GM04503 (cell line): Measurements from ENCODE around the gene LAMA2.
A peak's percentile ranks its signal among the peaks of the same experiment; 100 is the strongest.
"Not testable (repeated sequence)": the region's sequence is repeated elsewhere in the genome, so short reads cannot be mapped to it uniquely, and the experiment has no call there.

Experiments used
- DNase-seq: peaks from one replicate; pipeline ENCODE4 v3.0.0-alpha.2; 2012; ENCODE audit warnings: low read depth

Gene LAMA2

DNA sequence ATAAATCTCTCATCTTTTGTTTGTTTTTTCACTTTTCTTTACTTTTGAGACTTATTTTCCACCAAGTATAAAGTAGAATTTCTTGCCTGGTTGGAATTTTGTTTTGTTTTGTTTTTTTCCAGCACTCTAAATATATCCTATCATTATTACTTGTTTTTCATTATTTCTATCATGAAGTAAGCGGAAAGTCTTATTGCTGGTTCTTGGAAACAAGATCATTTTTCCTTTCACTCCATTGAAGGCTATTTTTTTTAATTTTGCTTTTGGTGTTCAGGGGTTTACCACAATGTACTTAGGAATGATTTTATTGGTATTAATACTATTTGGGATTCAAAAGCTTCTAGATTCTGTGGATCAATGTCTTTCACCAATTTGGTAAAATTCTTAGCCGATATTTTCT is 190.1 kb downstream of the LAMA2 start:
- no peak for DNase-seq

DNA sequence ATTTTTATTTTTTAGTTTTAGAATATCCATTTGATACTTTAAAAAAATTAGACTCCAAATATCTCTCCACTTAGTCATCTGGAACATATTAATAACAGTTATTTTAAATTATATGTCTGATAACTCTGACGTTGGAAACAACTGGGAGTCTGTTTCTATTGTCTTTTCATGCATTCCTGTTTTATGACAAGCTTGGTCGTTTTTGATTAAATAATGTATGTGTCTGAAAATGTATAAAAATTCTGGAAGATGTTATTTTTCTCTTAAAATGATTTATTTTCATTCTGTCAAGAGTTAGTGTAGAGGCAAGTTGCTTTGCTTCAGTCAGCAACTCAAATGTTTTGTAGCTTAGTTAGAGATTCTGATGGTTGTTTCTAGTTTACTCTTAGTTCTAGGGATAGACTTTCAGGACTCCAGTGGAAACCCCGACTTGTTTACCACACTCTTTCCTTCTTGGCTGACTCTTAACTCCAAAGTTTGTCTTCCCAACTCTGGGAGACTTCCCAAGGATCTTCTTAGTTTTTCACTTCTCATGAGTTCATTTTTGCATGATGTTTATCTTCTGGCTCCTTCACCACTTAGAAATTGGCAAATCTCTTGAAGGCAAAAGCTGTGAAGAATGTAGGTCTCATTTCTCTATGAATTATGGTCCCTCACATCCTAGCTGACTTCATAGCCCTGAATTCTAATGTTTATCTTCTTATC is 190.9 kb downstream of the LAMA2 start:
- peak; percentile 58 for DNase-seq

DNA sequence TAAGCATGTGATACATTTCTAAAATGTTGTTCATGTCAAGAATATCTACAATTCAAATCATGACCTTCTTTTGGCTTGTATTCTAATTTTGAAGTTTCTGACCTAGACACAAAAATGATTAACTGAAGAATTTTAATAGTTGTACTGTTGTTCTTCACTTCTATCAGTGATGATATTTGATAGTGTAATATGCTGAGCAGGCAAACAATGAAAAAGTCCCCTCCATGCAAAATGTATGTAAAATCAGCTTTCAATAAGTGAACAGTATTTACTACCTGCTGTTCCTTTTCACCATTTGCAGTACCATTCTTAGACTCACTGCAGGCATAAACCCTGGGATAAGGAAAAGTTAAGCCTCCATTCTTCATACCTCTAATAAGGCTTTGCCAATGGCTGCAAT is 201.5 kb downstream of the LAMA2 start:
- no peak for DNase-seq

DNA sequence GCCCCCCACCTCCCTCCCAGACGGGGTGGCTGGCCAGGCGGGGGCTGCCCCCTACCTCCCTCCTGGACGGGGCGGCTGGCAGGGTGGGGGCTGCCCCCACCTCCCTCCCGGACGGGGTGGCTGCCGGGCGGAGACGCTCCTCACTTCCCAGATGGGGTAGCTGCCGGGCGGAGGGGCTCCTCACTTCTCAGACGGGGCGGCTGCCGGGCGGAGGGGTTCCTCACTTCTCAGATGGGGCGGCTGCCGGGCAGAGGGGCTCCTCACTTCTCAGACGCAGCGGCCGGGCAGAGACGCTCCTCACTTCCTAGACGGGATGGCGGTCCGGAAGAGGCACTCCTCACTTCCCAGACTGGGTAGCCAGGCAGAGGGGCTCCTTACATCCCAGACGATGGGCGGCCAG is 205.5 kb downstream of the LAMA2 start:
- not testable (repeated sequence) for DNase-seq

DNA sequence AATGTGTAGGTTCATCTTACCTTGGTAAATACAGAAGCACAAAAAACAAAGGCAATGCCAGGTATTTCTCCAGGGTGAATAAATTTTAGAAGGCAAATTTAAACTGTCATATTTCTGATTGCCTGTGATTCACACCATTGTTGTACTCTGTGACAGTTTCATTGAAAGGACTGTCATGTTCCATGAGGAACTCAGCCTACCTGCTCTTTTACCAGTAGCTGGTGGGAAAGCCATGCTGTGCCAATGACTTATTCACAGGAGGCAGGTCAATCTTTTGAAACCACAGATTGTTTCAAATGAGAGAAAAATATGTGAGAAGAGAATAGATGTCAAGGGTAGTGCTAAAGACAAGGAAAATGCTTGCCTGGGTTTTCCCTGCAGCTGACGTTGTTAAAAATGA is 206.4 kb downstream of the LAMA2 start:
- no peak for DNase-seq

DNA sequence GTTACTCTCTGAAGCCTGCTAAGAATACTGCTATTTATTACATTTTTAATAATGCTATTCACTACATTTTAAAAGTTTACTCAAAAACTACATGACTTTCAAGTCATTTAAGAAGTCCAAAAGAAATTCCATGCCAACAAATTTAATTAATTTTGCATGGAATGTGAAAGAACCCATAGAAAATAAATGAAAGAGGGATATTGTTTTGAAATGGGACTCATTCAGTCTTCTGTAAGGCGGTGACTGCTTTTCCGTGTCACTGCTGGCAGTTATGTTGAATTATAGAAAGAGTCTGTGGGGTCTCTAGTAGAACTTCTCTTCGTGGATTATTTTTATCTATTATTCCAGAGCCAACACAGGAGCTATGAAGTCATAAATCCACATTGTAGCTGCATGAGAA is 211.2 kb downstream of the LAMA2 start:
- DNase-seq, result no peak

DNA sequence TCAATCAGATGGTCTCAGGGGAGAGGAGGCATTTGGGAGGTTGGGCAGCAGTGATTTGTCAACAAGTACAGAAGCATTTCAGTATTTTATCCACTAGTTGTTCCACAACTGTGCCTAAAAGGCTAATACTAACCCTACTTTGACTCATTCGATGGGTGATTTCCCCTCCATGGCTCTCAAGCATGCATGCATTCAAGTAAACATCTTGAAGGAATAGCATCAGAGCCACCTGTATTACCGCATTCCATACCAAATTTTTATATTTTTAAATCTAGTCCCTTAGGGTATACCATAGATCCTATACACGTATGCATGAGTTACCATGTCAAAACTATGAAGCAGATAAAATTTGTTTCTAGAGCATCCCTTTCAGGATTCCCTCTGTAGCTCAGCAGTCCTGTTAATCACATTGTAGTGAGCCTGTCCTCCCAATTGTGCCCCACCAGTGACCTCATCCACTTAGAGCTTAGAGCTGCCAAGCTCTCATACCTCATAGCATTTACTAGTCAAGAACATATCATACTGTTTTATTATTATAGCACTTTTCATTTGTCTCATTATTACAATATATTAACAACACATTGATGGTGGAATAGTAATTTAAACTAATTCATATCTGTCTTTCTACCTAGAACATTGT is 213.8 kb downstream of the LAMA2 start:
- no peak for DNase-seq

DNA sequence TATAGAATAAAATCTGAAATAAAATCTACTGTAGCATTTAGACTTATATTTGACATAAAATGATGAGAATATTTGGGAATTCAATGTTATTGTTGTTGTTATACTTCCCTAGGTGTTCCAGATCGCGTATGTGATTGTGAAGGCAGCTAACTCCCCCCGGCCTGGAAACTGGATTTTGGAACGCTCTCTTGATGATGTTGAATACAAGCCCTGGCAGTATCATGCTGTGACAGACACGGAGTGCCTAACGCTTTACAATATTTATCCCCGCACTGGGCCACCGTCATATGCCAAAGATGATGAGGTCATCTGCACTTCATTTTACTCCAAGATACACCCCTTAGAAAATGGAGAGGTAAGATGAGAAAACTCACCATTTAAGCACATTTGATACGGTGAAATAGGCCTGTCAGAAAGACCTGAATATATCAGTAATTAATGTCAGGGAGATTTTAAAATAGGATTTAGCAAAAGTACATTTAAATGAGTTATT is 215.2 kb downstream of the LAMA2 start:
- no peak for DNase-seq

DNA sequence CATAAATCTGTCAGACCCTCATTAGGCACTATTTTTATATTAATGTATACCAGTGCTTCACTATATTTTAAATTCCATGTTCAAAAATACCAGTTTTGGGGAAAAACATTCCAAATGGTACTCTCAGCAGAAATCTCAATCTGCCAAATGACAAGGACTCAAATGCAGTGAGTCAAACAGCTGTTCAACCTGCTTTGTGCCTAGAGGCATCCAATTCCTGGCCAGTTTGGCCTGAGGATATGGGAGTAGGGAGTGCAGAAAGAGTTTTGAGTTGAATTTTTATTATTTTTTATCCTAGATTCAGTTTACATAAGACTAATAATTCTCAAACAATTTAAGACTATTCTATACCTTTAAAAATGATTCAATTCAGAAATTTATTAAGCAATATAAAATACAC is 216.8 kb downstream of the LAMA2 start:
- no peak for DNase-seq

DNA sequence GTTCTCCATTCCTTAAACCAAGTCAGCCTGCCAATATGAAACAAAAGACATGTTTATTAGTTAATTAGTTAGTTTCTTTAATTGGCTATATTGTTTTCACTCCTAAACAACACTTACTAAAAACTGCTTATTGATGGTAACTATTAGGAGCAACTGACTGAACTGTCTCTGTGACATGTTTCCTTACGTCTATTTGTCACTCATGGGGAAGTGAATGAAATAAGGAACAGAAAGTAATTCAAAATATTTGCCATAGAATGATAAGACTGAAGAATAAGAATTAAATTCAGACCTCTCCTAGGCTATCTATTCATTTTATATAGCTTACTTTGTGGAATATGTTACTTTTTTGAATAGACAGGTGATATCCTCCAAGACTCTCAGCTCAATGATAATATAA is 217.2 kb downstream of the LAMA2 start:
- no peak for DNase-seq

DNA sequence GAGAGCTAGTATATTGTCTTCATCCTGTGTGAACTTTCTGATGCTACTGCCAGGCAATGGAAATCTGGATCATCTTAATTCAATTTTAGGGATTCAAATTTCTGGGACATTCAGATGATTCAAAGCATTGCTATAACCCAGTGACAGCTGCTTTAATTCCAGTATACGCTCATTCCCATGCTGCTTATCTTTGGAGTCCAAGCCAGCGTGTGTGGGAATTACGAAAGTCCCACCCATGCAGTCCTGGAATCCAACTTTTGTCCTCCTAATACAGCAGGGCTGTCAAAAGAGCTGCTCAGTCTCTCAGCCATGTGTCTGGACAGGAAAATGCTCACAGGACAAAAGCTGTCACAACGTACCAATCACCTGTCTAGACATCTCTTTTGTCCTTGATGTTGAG is 219.8 kb downstream of the LAMA2 start:
- no peak for DNase-seq

DNA sequence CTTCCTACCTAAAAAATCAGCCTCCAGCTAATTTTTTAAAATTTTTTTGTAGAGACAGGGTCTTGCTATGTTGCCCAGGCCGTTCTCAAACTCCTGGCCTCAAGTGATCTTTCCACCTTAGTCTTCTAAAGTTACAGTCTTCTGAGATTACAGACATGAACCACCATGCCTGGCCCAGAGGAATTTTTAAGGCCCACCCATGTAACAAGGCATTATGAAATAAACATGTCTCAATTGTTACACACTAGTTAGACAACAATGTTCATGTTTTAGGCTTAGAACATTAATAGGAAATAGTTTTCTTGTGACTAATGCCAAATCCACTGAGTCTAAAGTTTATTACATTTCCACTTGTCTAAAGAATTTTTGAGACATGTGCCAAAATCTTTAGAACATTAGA is 221.2 kb downstream of the LAMA2 start:
- peak; percentile 65 for DNase-seq

DNA sequence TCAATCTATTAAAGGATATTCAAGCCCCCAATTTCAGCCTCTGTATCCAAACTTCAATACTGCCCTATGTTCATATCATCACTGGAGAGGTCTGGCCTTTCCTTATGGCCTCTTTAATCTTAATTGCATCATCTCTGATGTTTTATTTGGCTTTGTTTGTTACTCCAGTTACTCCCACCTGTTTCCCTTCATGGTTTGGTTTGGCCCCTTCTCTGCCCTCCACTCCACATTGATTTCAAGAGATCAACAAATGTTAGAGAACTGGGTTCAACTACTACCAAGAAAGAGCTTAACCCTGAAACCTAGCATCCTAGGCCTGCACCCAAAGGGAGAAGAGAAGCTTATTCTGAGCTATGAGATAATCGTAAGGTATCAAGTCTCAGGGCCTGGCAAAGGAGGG is 221.6 kb downstream of the LAMA2 start:
- DNase-seq, result no peak

DNA sequence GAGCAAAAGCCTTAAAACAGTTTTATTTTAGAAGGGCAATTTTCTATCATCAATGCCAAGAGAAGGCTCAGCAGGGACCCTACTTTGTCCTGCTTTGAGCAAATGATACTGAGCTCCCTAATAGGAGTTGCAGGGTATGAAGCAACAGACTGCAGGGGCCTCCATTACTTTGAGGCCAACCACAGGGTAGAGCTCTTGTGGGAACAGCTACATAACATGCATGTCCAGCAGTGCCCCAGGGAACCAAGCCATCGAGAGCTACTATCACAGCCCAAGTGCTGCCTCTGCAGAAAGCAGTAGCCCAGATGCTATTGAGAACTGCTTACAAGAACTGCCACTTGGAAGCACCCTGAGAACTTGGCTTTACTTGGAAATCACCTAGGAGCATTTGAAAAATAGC is 222.1 kb downstream of the LAMA2 start:
- DNase-seq, result no peak

DNA sequence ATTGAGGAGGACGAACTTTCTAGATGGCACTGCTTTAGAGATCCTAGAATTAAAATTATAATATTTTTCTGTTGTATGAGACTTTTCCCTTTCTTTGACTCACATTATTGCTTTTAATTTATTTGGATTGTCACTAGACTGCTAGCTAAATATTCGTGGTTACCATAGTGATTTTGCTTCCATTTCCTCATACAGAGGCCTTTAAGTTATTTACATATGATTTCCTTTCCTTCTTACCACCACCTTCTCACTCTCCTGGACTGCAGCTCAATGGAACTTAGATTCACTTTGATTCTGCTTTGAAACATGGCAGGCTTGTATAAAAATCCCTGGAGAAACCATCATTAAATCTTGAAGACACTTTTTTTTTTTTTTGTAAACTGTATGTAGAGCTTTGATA is 222.9 kb downstream of the LAMA2 start:
- DNase-seq, result no peak

DNA sequence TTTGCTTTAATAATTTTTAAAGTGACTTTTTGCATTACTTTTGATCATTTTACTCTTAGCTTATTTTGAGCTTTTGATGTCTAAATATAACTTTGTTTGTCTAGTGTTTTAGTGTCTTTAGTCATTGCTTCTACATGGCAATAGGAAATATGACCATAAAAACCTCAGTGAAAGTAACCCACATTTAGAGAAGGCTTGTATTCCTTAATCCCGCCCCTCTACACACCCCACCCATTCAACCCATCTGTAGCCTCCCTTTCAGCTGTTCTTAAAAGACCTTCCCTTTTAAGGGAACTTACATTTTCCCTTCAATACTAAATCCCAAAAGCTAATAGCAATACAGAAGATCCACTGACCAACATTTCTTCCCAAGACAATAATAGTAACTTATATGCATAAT is 225.4 kb downstream of the LAMA2 start:
- no peak for DNase-seq

DNA sequence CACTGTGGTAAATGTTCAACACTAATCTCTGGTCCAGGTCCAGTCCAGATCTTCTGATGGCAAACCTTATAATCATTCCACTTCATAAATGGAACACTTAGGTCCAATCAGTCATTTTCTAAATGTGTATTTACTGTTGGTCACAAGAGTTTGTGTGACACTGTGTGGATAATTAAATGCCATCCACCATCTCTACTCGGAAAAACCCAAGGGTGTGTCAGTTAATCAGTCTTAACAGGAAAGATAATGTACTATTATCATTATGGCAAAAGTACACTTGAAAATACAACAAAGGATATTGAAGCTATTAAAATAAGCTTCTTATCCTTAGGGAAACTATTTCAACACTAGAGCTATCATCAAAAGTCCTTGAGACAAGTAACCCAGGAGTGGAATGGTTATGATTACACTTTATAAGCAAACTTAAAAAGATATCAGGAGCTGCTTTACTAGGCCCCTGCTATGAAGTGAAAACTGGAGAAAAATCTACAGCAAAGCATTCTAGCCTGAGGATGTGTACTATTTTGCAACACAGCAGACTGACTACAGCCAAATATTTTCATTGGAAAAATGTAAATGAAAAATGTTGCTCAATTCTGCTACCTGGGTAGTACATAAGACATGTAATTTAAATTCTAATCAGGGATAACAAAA is 227.9 kb downstream of the LAMA2 start:
- no peak for DNase-seq

DNA sequence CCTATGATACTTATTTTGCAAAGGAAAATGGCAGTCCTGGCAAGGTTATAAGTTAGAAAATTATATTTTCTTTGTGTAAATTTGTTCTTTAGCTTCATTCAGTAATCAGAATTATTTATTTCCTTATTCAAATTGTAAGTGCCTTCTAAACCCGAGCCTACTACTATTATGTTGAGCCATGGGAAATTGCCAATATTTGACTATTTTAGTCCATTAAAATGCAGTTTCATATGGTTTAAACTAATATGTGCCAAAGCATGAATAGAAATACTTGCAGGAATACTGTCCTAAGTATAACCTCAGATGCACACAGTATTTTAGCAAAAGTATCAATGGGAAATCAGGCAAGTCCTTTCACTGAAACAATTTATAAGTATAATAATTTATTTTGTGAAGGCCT is 228.4 kb downstream of the LAMA2 start:
- DNase-seq, result no peak

DNA sequence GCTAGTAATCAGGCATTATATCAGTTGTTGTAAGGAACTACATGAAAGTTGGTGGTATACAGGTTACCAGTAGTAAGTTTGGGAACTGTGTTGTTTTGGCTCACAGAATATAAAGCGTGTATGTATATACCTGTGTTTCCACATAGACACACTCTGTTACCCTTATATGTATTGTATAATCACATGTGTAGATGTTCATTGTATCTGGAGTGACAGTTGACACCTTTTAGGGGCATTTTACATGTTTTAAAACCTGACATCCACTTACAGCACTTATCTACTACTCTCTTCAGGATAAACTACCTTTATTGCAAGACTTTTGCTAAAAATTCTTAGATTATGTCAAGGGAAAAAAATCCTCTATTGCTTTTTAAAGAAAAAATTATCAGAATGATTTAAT is 228.9 kb downstream of the LAMA2 start:
- DNase-seq, result no peak

DNA sequence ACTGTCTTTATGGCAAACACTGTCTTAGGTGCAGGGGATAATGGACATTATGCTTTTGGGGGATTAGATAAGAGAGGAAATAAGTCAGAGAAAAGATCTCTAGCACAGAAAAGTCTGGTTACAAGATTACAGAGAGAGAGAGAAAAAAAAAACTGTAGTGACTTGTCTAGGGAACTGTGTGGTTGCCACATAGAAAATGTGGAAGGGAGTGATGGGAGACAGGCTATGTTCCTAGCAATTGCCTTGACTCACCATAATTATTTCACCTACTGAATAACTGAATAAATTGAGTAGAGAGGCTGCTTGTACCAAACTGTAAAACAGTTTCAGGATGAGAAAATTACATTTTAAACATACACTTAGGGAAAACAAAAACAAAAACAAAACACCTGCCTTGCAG is 229.7 kb downstream of the LAMA2 start:
- no peak for DNase-seq

DNA sequence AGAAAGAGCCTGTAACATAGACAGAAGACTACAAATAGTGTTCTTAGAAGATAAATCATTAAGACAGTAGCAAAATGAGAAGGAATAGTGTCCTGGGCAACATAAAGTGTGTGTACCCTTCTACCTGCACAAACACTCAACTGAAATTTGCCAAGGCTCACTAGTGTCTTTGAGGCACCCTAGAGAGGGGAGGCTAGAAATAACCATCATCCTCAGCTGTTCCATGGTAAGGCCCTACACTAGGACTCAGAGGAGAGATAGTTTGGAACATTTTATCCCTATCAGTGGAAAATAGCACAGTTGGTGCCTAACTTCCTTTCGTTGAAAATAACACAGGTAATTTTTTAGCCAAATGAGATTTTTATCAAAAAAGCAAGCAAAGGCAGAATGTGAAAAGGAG is 230.7 kb downstream of the LAMA2 start:
- no peak for DNase-seq

DNA sequence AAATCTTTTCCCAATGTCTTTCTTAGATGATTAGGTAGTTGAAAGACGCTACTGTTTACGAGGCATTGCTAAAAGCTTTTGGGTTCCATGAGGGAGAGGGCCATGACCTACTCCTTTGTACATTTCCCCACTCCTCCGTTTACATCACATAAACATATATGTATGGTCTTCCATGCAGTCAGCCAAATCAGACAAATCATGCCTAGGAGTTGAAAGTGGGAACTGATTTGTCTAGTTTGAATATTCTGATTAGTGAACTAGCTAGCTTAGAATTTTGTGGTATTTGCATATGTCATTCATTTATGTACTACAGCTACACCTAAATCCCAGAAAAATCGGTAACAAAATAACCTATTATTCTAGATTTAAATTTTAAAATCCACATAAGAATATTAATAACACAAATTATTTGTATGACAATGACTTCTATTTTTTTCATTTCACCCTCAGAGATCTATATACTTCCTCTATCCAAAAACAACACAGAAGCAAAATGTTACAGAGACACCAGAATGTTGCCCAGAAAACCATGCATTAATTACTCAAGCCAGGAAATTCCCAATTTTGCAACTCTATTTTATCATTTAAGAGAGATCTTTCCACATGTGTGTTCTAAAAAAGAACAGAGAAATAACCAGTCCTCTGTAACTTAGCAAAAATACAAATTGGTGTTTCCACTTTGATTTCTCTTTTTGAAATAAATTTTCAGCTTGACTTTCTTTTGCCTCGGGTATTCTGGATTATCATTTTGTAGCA is 231.9 kb downstream of the LAMA2 start:
- no peak for DNase-seq

DNA sequence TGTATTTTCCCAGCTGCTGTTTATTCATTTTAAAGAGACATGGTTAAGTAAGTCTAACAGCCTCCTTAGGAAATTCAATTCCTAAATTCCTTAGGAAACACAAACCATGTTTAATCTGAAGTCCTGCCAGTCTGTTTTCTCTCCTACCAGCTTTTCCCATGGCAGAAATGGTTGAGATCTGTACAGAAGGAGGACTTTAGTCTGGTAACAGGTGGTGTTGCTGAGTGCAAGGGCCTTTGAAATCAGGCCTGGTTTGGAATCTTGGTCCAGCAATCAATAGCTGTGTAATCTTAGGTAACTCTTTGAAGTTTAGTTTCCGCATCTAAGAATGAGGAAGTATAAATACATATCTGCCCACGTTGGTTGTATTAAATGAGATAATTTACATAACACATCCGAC is 232.5 kb downstream of the LAMA2 start:
- DNase-seq, result no peak
